Mesothelial cell of epicardium (in vitro differentiated cells): ENCODE data around the gene RABGAP1. TPM values are rescaled to one million over a fixed set of nuclear protein-coding genes. Genes with fewer than 3 reads are reported as not detected.

Source experiments
- DNase-seq, 2 experiments: peaks; one replicate each; pipeline ENCODE4 v3.0.0; 2021; ENCODE audit warnings: low spot score in 2 of 2; ENCODE audit not compliant: unreplicated experiment in 2 of 2
- H3K27ac Mint-ChIP-seq: 2 replicates; pipeline ENCODE4 v1.8.0; 2021; ENCODE audit warnings: mixed read lengths
- H3K27me3 Mint-ChIP-seq: 2 replicates; pipeline ENCODE4 v1.8.0; 2021; ENCODE audit warnings: low read depth, mixed read lengths
- H3K36me3 Mint-ChIP-seq: 2 replicates; pipeline ENCODE4 v1.8.0; 2021; ENCODE audit warnings: mixed read lengths
- H3K4me1 Mint-ChIP-seq: 2 replicates; pipeline ENCODE4 v1.8.0; 2021; ENCODE audit warnings: mixed read lengths
- H3K4me3 Mint-ChIP-seq: 2 replicates; pipeline ENCODE4 v1.8.0; 2021; ENCODE audit warnings: mild to moderate bottlenecking, moderate library complexity, mixed read lengths
- H3K9me3 Mint-ChIP-seq: 2 replicates; pipeline ENCODE4 v1.8.0; 2021; ENCODE audit warnings: mixed read lengths
- CTCF ChIP-seq: fragments of 200-600 bp; sonication (generic); IDR thresholded peaks from one replicate; pipeline ENCODE4 v1.5.0; 2021; ENCODE audit warnings: antibody characterized with exemption; ENCODE audit not compliant: unreplicated experiment
- total RNA-seq: library from RNA; stranded (reverse); gene quantifications from 3 replicates; pipeline ENCODE4 v1.2.1, GENCODE V29; 2021

RABGAP1 gene
- total RNA-seq, 1 donor from 2014 or later = 88.1 TPM

- H3K4me1 Mint-ChIP-seq = peaks cover 4% of the 10 kb centered on the region
- peaks cover 58% of the 10 kb centered on the region for H3K36me3 Mint-ChIP-seq
- H3K9me3 Mint-ChIP-seq = no peaks in the 10 kb centered on the region
- no peak for DNase-seq
- TF ChIP-seq CTCF = no peak
- no peaks in the 10 kb centered on the region for H3K27me3 Mint-ChIP-seq
- no peak overlapping the region for H3K4me3 Mint-ChIP-seq
- no peak overlapping the region for H3K27ac Mint-ChIP-seq
Measured at GRCh38 chr9:123097430-123098095, 156.7 kb downstream of the RABGAP1 start.

DNA sequence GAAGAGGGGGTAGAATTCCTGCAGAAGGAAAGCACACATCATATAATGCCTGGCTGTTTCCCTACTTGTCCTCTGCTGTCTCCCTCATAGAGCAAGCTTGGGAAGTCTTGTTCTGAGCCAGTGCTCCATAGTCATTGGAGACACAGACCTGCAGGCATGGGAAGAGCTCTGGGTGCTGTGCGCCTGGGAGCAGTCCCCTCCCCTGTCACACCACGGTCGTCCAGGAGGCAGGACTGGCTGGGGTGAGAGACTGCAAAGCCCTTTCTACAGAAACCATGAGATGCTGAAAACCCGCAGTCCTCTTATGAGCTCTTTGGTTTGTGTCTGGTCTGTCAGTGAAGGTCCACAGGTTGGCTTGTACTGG, 157.3 kb downstream of the RABGAP1 start:
- no peak overlapping the region for H3K4me3 Mint-ChIP-seq

DNA sequence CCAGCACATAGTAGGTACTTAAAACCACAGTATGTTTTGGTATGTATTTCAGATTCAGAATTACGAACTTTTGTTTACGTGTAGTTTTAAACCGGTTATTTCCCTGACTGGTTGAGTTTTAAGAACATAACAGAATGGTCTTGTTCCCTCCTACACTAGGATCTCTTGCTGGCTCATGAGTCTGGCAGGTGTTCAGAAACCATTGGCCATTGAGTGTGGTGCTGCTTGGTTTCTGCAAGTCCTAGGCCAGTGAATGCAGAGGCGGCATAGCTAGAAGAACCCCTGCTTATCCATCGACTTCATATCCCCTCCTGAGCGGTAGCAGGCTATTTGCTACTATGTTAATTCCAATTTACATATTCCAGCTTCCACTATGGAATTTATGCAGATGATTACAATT, 158.2 kb downstream of the RABGAP1 start:
- peaks cover 11% of the 10 kb centered on the region for H3K4me1 Mint-ChIP-seq
- DNase-seq = no peak
- no peaks in the 10 kb centered on the region for H3K9me3 Mint-ChIP-seq
- peaks cover 48% of the 10 kb centered on the region for H3K36me3 Mint-ChIP-seq
- no peaks in the 10 kb centered on the region for H3K27me3 Mint-ChIP-seq
- no peak for TF ChIP-seq CTCF
- no peak overlapping the region for H3K27ac Mint-ChIP-seq
- no peak overlapping the region for H3K4me3 Mint-ChIP-seq

More for the DNA sequence above, 157.3 kb downstream of the RABGAP1 start:
- Mint-ChIP-seq H3K27me3 (no peaks in the 10 kb centered on the region), H3K4me1 (peaks cover 9% of the 10 kb centered on the region), H3K27ac (no peak overlapping the region), H3K9me3 (no peaks in the 10 kb centered on the region), H3K36me3 (peaks cover 56% of the 10 kb centered on the region)
- TF ChIP-seq CTCF = no peak
- DNase-seq = no peak

- no peak overlapping the region for H3K4me3 Mint-ChIP-seq
- H3K27ac Mint-ChIP-seq = no peak overlapping the region
- peaks cover 44% of the 10 kb centered on the region for H3K36me3 Mint-ChIP-seq
- no peaks in the 10 kb centered on the region for H3K27me3 Mint-ChIP-seq
- DNase-seq = no peak
- no peak for TF ChIP-seq CTCF
- H3K4me1 Mint-ChIP-seq = peaks cover 11% of the 10 kb centered on the region
- no peaks in the 10 kb centered on the region for H3K9me3 Mint-ChIP-seq
Measured at GRCh38 chr9:123099548-123099947, 158.7 kb downstream of the RABGAP1 start.

DNA sequence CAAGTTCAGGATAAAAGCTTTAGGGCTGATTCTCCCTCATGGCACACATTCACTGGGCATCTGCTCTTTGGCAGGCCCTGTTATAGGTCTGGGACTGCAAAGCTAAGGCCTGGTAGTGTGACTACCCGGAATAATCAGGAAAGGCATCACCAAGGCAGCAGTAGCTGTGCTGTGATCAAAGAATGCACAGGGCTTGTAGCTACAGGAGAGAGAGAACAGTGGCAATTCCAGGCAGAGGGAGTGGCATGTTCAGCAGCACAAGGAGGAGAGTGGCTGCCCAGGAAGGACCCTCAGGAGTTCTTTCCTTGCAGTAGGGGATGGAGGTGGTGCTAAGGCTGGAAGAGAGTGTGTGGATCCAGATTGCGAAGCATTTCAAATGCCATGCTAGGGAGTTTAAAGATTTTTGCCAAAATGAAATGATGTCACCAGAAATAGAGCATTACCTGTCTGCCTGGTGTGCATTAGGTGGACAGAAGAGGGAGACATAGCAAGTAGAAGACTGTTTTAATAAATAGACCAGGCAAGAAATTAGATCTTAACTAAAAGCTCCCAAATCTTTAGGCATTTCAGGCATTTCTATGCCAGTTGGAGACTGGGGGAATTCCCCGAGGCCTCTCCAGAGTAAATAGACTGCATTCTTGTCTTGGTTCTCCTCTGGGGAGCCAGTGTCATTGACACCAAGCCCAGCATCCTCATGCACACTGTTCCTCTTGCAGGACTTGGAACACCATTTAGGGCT, 161.7 kb downstream of the RABGAP1 start:
- peak overlapping the region; percentile 91 for H3K27ac Mint-ChIP-seq
- no peak for DNase-seq

More for the DNA sequence above, 161.7 kb downstream of the RABGAP1 start:
- peak; percentile 16 for TF ChIP-seq CTCF
- Mint-ChIP-seq H3K27me3 (no peaks in the 10 kb centered on the region), H3K4me3 (no peak overlapping the region), H3K9me3 (no peaks in the 10 kb centered on the region), H3K4me1 (peaks cover 11% of the 10 kb centered on the region), H3K36me3 (peaks cover 42% of the 10 kb centered on the region)
